IMR-90 (cell line): Measurements from ENCODE around the gene RUNX2. TPM values are rescaled to one million over a fixed set of nuclear protein-coding genes. Genes with fewer than 3 reads are reported as not detected.

Experiments
- ATAC-seq: fragments of 200-7000 bp; cut with Tn5 transposase; 2 replicates; pipeline ENCODE4 v1.9.1; 2020; ENCODE audit warnings: low read depth, mild to moderate bottlenecking, moderate library complexity
- BruUV-seq: library from RNA; stranded (reverse); fragments of 400-500 nt; replicated peaks from 2 replicates; lab custom pipeline; 2021; lab: Mats Ljungman, UMichigan
- CTCF ChIA-PET: fragments of 300-600 bp; formaldehyde crosslinking; extraction: SDS; loops from one replicate; lab custom pipeline; 2021; ENCODE audit warnings: antibody characterized with exemption; lab: Yijun Ruan, JAX
- POLR2A ChIA-PET: fragments of 300-600 bp; sonication (Branson Sonifier 250); formaldehyde crosslinking; loops from one replicate; lab custom pipeline; 2022; ENCODE audit warnings: antibody characterized with exemption; ENCODE audit not compliant: unreplicated experiment; lab: Charles Lee
- DNase-seq: peaks from one replicate; pipeline ENCODE4 v3.0.0; 2013
- H2AFZ ChIP-seq: replicated peaks from 2 replicates; pipeline ENCODE3; 2013; ENCODE audit warnings: low read length, mild to moderate bottlenecking; ENCODE audit not compliant: poor library complexity
- H2AK5ac ChIP-seq: 2 replicates; pipeline ENCODE4 v1.6.1; 2013; ENCODE audit warnings: low read depth, low read length, inconsistent platforms
- H2AK9ac ChIP-seq: replicated peaks from 2 replicates; pipeline ENCODE3; 2013; ENCODE audit warnings: mild to moderate bottlenecking, low read depth, low read length, moderate library complexity; ENCODE audit not compliant: poor library complexity
- H2BK120ac ChIP-seq: 2 replicates; pipeline ENCODE4 v1.6.1; 2013; ENCODE audit warnings: low read depth, low read length, inconsistent platforms
- H2BK15ac ChIP-seq: 3 replicates; pipeline ENCODE4 v1.6.1; 2013; ENCODE audit warnings: low read depth, low read length, inconsistent platforms
- H2BK20ac ChIP-seq: 2 replicates; pipeline ENCODE4 v1.6.1; 2013; ENCODE audit warnings: low read depth, mild to moderate bottlenecking, inconsistent platforms, low read length, moderate library complexity
- H2BK5ac ChIP-seq: 2 replicates; pipeline ENCODE4 v1.6.1; 2013; ENCODE audit warnings: mild to moderate bottlenecking, low read depth, low read length, inconsistent platforms; ENCODE audit not compliant: poor library complexity, severe bottlenecking
- H3K14ac ChIP-seq: replicated peaks from 2 replicates; pipeline ENCODE4 v1.6.1; 2013; ENCODE audit warnings: low read depth, low read length, inconsistent platforms
- H3K18ac ChIP-seq: 2 replicates; pipeline ENCODE4 v1.6.1; 2013; ENCODE audit warnings: low read depth, low read length, control low read depth
- H3K23ac ChIP-seq: 2 replicates; pipeline ENCODE4 v1.6.1; 2013; ENCODE audit warnings: low read depth, low read length, inconsistent platforms
- H3K27ac ChIP-seq: 2 replicates; pipeline ENCODE4 v1.5.1; 2013; ENCODE audit warnings: mild to moderate bottlenecking, control low read depth, low read length; ENCODE audit not compliant: insufficient read depth
- H3K27me3 ChIP-seq: 2 replicates; pipeline ENCODE4 v1.6.1; 2013; ENCODE audit warnings: low read length; ENCODE audit not compliant: control insufficient read depth, insufficient read depth
- H3K36me3 ChIP-seq: 2 replicates; pipeline ENCODE4 v1.6.1; 2013; ENCODE audit warnings: low read length, mixed read lengths; ENCODE audit not compliant: control insufficient read depth, insufficient read depth
- H3K4ac ChIP-seq: 2 replicates; pipeline ENCODE4 v1.6.1; 2013; ENCODE audit warnings: low read depth, low read length, inconsistent platforms
- H3K4me1 ChIP-seq: 2 replicates; pipeline ENCODE4 v1.6.1; 2013; ENCODE audit warnings: low read length, mixed read lengths; ENCODE audit not compliant: control insufficient read depth, insufficient read depth
- H3K4me2 ChIP-seq: 2 replicates; pipeline ENCODE4 v1.6.1; 2013; ENCODE audit warnings: low read depth, mild to moderate bottlenecking, control low read depth, low read length, moderate library complexity
- H3K4me3 ChIP-seq: 2 replicates; pipeline ENCODE4 v1.5.1; 2013; ENCODE audit warnings: low read depth, mild to moderate bottlenecking, control low read depth, low read length, moderate library complexity; ENCODE audit not compliant: insufficient read depth
- H3K56ac ChIP-seq: 2 replicates; pipeline ENCODE4 v1.6.1; 2013; ENCODE audit warnings: low read length, inconsistent platforms; ENCODE audit not compliant: insufficient read depth; ENCODE audit errors: extremely low read depth
- H3K79me1 ChIP-seq, 2 experiments: 2 replicates each; pipeline ENCODE4 v1.6.1; 2013; ENCODE audit warnings: low read length in 2 of 2, inconsistent platforms in 1 of 2, low read depth in 1 of 2
- H3K9ac ChIP-seq: 2 replicates; pipeline ENCODE4 v1.6.1; 2013; ENCODE audit warnings: low read depth, low read length, control low read depth
- H3K9me1 ChIP-seq: 2 replicates; pipeline ENCODE4 v1.6.1; 2013; ENCODE audit warnings: low read length, inconsistent platforms; ENCODE audit not compliant: insufficient read depth
- H3K9me3 ChIP-seq: 2 replicates; pipeline ENCODE4 v1.6.1; 2013; ENCODE audit warnings: low read length; ENCODE audit not compliant: control insufficient read depth, insufficient read depth
- H4K20me1 ChIP-seq: 2 replicates; pipeline ENCODE4 v1.6.1; 2013; ENCODE audit warnings: low read length, inconsistent platforms; ENCODE audit not compliant: insufficient read depth
- H4K5ac ChIP-seq: 2 replicates; pipeline ENCODE4 v1.6.1; 2013; ENCODE audit warnings: mild to moderate bottlenecking, low read depth, low read length, control low read depth
- H4K8ac ChIP-seq, 2 experiments: 2 replicates each; pipeline ENCODE4 v1.6.1; 2013; ENCODE audit warnings: low read depth in 2 of 2, low read length in 2 of 2, control low read depth in 1 of 2, inconsistent platforms in 1 of 2
- H4K91ac ChIP-seq: 2 replicates; pipeline ENCODE4 v1.6.1; 2013; ENCODE audit warnings: low read depth, low read length, inconsistent platforms; ENCODE audit not compliant: insufficient read depth
- BHLHE40 ChIP-seq: fragments of 150-350 bp; IDR thresholded peaks from 2 replicates; pipeline ENCODE4 v1.6.1; 2016; ENCODE audit warnings: mild to moderate bottlenecking, low read depth, low read length
- CEBPB ChIP-seq: IDR thresholded peaks from 2 replicates; pipeline ENCODE4 v1.6.1; 2012; ENCODE audit warnings: low read depth, low read length, improper control_type of control experiment
- CHD1 ChIP-seq: IDR thresholded peaks from 2 replicates; pipeline ENCODE4 v1.6.1; 2012; ENCODE audit warnings: low read depth, low read length, improper control_type of control experiment
- ELK1 ChIP-seq: fragments of 150-350 bp; IDR thresholded peaks from 2 replicates; pipeline ENCODE4 v1.6.1; 2016; ENCODE audit warnings: low read depth, mild to moderate bottlenecking, low read length, moderate library complexity, borderline replicate concordance
- FOS ChIP-seq: fragments of 150-350 bp; IDR thresholded peaks from 2 replicates; pipeline ENCODE4 v1.6.1; 2016; ENCODE audit warnings: low read depth, low read length
- MAFK ChIP-seq: IDR thresholded peaks from 2 replicates; pipeline ENCODE4 v1.6.1; 2012; ENCODE audit warnings: low read depth, low read length, improper control_type of control experiment
- MAZ ChIP-seq: IDR thresholded peaks from 2 replicates; pipeline ENCODE4 v1.6.1; 2012; ENCODE audit warnings: low read depth, mild to moderate bottlenecking, low read length, improper control_type of control experiment, moderate library complexity, borderline replicate concordance
- MXI1 ChIP-seq: IDR thresholded peaks from 2 replicates; pipeline ENCODE4 v1.6.1; 2012; ENCODE audit warnings: low read depth, mild to moderate bottlenecking, low read length, moderate library complexity, borderline replicate concordance
- NFE2L2 ChIP-seq: fragments of 150-350 bp; IDR thresholded peaks from 2 replicates; pipeline ENCODE4 v1.6.1; 2016; ENCODE audit warnings: low read depth, mild to moderate bottlenecking, low read length
- POLR2A ChIP-seq: IDR thresholded peaks from 2 replicates; pipeline ENCODE4 v1.6.1; 2012; ENCODE audit warnings: mild to moderate bottlenecking, low read depth, low read length
- RAD21 ChIP-seq: IDR thresholded peaks from 2 replicates; pipeline ENCODE4 v1.6.1; 2012; ENCODE audit warnings: low read length, improper control_type of control experiment
- RCOR1 ChIP-seq: IDR thresholded peaks from 2 replicates; pipeline ENCODE4 v1.6.1; 2012; ENCODE audit warnings: mild to moderate bottlenecking, low read length, improper control_type of control experiment; ENCODE audit not compliant: insufficient replicate concordance
- RFX5 ChIP-seq: IDR thresholded peaks from 2 replicates; pipeline ENCODE4 v1.8.0; 2012; ENCODE audit warnings: low read depth, mild to moderate bottlenecking, low read length, moderate library complexity
- SMC3 ChIP-seq: fragments of 150-350 bp; IDR thresholded peaks from 2 replicates; pipeline ENCODE4 v1.6.1; 2016; ENCODE audit warnings: low read depth, mild to moderate bottlenecking, antibody characterized with exemption, low read length, moderate library complexity
- USF2 ChIP-seq: fragments of 150-350 bp; IDR thresholded peaks from 2 replicates; pipeline ENCODE4 v1.6.1; 2017; ENCODE audit warnings: mild to moderate bottlenecking, antibody characterized with exemption, low read length, low read depth
- WGBS, 2 experiments: methylation state at CpG; one replicate each; pipeline versions ENCODE4 v1.1.5 to v1.1.7; 2013; ENCODE audit warnings: missing lambda C conversion rate in 2 of 2; ENCODE audit not compliant: insufficient read length in 1 of 2; ENCODE audit errors: extremely low coverage in 2 of 2; 5-methylcytosine and 5-hydroxymethylcytosine counted together
- dilution Hi-C: fragments of 300-500 bp; cut with HindIII; formaldehyde crosslinking; loops from one replicate; pipeline ENCODE4 v1.14.3; 2018; ENCODE audit warnings: low sequenced_read_pairs; ENCODE audit not compliant: unreplicated experiment
- in situ Hi-C: fragments of 300-500 bp; cut with MboI; formaldehyde crosslinking; loops from 3 replicates; pipeline ENCODE4 v1.14.3; 2019; ENCODE audit warnings: low sequenced_read_pairs, inconsistent platforms, mixed read lengths
- intact Hi-C: fragments of 100-400 bp; cut with micrococcal nuclease; formaldehyde crosslinking; loops from 2 replicates; pipeline ENCODE4 v1.10.0; 2022
- polyA plus RNA-seq, 3 experiments: library from polyadenylated mRNA; depleted of rRNA; stranded (reverse); fragments of >200 nt; gene quantifications; 2 replicates each; pipeline ENCODE4 v1.2.3, GENCODE V29; 2012; ENCODE audit warnings: low replicate concordance in 1 of 3
- total RNA-seq: library from RNA; depleted of rRNA; stranded (reverse); fragments of >200 nt; gene quantifications from 2 replicates; pipeline ENCODE4 v1.2.3, GENCODE V29; 2012
- TF ChIP-seq, protein P1 (sequence below): conservative IDR thresholded peaks from 2 replicates; pipeline ENCODE4 v1.5.1; 2012; ENCODE audit warnings: mild to moderate bottlenecking, low read depth, low read length, improper control_type of control experiment

The RUNX2 gene
- total and polyA plus RNA-seq, 2 of the 4 experiments (the other 2 are of a cell fraction): 2.3 to 4.7 TPM

- Histone ChIP-seq H3K4me1 (peaks cover 4% of the 10 kb centered on the region), H3K9ac (no peak overlapping the region), H4K91ac (no peak overlapping the region), H3K27me3 (no peaks in the 10 kb centered on the region), H4K20me1 (no peaks in the 10 kb centered on the region), H2BK5ac (no peak overlapping the region), H3K9me3 (no peaks in the 10 kb centered on the region), H3K4me3 (no peak overlapping the region), H4K5ac (no peak overlapping the region), H2BK20ac (no peak overlapping the region), H3K4me2 (no peak overlapping the region), H2BK120ac (peak overlapping the region; percentile 65), H3K9me1 (peaks cover 3% of the 10 kb centered on the region), H2AK9ac (no peak overlapping the region), H3K27ac (no peak overlapping the region), H3K36me3 (no peaks in the 10 kb centered on the region), H2BK15ac (0 out of 3 replicates have a peak overlapping the region, but pooled peaks have one; percentile 38), H3K56ac (no peak overlapping the region), H3K4ac (peak overlapping the region; percentile 35), H3K18ac (no peak overlapping the region), H3K23ac (no peak overlapping the region), H3K79me1 (no peaks in the 10 kb centered on the region), H4K8ac (no peak overlapping the region), H3K14ac (peak overlapping the region; percentile 22; the same call in 1 of the 2 replicates), H2AK5ac (no peak overlapping the region), H2AFZ (peak overlapping the region; percentile 12)
- no TSS peak for BruUV-seq
- no peak for ATAC-seq
- ChIA-PET CTCF (interaction anchor here (0.6 kb wide), 1 partner anchor 23 kb away, joined by 10 read pairs; no protein-coding TSS in a partner anchor), POLR2A (no interaction called here)
- 83% methylated on average over 4 of the region's 11 CpGs; no CpG with 5 or more reads in 1 of the 2 experiments for WGBS, 2 experiments
- dilution Hi-C loops: no loop called here
- TF ChIP-seq SMC3 (no peak), USF2 (no peak), POLR2A (no peak), MAFK (no peak), CHD1 (no peak), BHLHE40 (no peak), NFE2L2 (no peak), FOS (no peak), MAZ (no peak), MXI1 (no peak), RCOR1 (no peak), CEBPB (no peak), ELK1 (no peak), RAD21 (no peak), RFX5 (no peak)
- TF ChIP-seq, protein P1, sequence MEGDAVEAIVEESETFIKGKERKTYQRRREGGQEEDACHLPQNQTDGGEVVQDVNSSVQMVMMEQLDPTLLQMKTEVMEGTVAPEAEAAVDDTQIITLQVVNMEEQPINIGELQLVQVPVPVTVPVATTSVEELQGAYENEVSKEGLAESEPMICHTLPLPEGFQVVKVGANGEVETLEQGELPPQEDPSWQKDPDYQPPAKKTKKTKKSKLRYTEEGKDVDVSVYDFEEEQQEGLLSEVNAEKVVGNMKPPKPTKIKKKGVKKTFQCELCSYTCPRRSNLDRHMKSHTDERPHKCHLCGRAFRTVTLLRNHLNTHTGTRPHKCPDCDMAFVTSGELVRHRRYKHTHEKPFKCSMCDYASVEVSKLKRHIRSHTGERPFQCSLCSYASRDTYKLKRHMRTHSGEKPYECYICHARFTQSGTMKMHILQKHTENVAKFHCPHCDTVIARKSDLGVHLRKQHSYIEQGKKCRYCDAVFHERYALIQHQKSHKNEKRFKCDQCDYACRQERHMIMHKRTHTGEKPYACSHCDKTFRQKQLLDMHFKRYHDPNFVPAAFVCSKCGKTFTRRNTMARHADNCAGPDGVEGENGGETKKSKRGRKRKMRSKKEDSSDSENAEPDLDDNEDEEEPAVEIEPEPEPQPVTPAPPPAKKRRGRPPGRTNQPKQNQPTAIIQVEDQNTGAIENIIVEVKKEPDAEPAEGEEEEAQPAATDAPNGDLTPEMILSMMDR: no peak
- intact Hi-C loops: no loop called here
- in situ Hi-C loops: no loop called here
- no peak for DNase-seq
Measured at GRCh38 chr6:45619211-45619760, 291.2 kb downstream of the RUNX2 start.
